Left ventricle myocardium inferior (tissue), 1 donor: Measurements from ENCODE around the gene RABGAP1. TPM values are rescaled to one million over a fixed set of nuclear protein-coding genes. Genes with fewer than 3 reads are reported as not detected.
A peak's percentile ranks its signal among the peaks of the same experiment; 100 is the strongest.

Source experiments
- DNase-seq: peaks from one replicate; pipeline ENCODE4 v3.0.0-alpha.2; 2020
- H3K27ac ChIP-seq: fragments of 200-600 bp; replicated peaks from 2 replicates; pipeline ENCODE4 v1.8.0; 2021
- H3K27me3 ChIP-seq: fragments of 200-600 bp; 2 replicates; pipeline ENCODE4 v1.8.0; 2021; ENCODE audit warnings: low read depth
- H3K36me3 ChIP-seq: fragments of 200-600 bp; 2 replicates; pipeline ENCODE4 v1.8.0; 2021
- H3K4me1 ChIP-seq: fragments of 200-600 bp; 2 replicates; pipeline ENCODE4 v1.8.0; 2021
- H3K4me3 ChIP-seq: fragments of 200-600 bp; 2 replicates; pipeline ENCODE4 v1.8.0; 2021; ENCODE audit warnings: mild to moderate bottlenecking, moderate library complexity
- H3K9me3 ChIP-seq: fragments of 200-600 bp; replicated peaks from 2 replicates; pipeline ENCODE4 v1.8.0; 2021
- CTCF ChIP-seq: fragments of 200-600 bp; IDR thresholded peaks from 2 replicates; pipeline ENCODE4 v1.8.0; 2021; ENCODE audit warnings: antibody characterized with exemption, mild to moderate bottlenecking, borderline replicate concordance
- intact Hi-C: fragments of 100-400 bp; cut with micrococcal nuclease; formaldehyde crosslinking; loops from one replicate; pipeline ENCODE4 v1.11.0; 2022
- total RNA-seq: library from RNA; stranded (reverse); fragmentation: NEBNext Ultra II Directional; extraction: Animal tissue kit (Norgen Biotek cat#: 25700); gene quantifications from one replicate; pipeline ENCODE4 v1.2.1, GENCODE V29; 2021
- donor health status: DM: no; HTN: yes; CAD: no; lungs with severe emphysema.

The RABGAP1 gene
- total RNA-seq, 1 donor from 2014 or later: 48.2 TPM

- Histone ChIP-seq H3K4me1 (peaks cover 27% of the 10 kb centered on the region), H3K4me3 (peak overlapping the region; percentile 25), H3K27ac (peak overlapping the region; percentile 56), H3K27me3 (no peaks in the 10 kb centered on the region), H3K36me3 (peaks cover 32% of the 10 kb centered on the region), H3K9me3 (no peaks in the 10 kb centered on the region)
- no peak for DNase-seq
- intact Hi-C loops: no loop called here
- no peak for TF ChIP-seq CTCF
These were observed 170.7 kb downstream of the RABGAP1 start for GRCh38 chr9:123111427-123112014.

GRCh38 chr9:123112015-123112975, 171.5 kb downstream of the RABGAP1 start:
- peaks cover 26% of the 10 kb centered on the region for H3K36me3 ChIP-seq
- H3K27ac ChIP-seq: peak overlapping the region; percentile 56
- H3K9me3 ChIP-seq: no peaks in the 10 kb centered on the region
- H3K4me3 ChIP-seq: peak overlapping the region; percentile 25
- peaks cover 30% of the 10 kb centered on the region for H3K4me1 ChIP-seq
- intact Hi-C loops: no loop called here
- peak; percentile 27 for DNase-seq
- TF ChIP-seq CTCF: no peak
- H3K27me3 ChIP-seq: no peaks in the 10 kb centered on the region

GRCh38 chr9:123113185-123113584, 172.4 kb downstream of the RABGAP1 start:
- Histone ChIP-seq H3K4me1 (peaks cover 39% of the 10 kb centered on the region), H3K27ac (no peak overlapping the region), H3K36me3 (peaks cover 18% of the 10 kb centered on the region), H3K9me3 (no peaks in the 10 kb centered on the region), H3K27me3 (no peaks in the 10 kb centered on the region), H3K4me3 (no peak overlapping the region)
- TF ChIP-seq CTCF: no peak
- no peak for DNase-seq
- intact Hi-C loops: no loop called here

- Histone ChIP-seq H3K4me1 (peaks cover 60% of the 10 kb centered on the region), H3K27ac (no peak overlapping the region), H3K36me3 (no peaks in the 10 kb centered on the region), H3K27me3 (no peaks in the 10 kb centered on the region), H3K4me3 (no peak overlapping the region), H3K9me3 (no peaks in the 10 kb centered on the region)
- no peak for TF ChIP-seq CTCF
- DNase-seq: no peak
- intact Hi-C loops: no loop called here
These were observed 174.5 kb downstream of the RABGAP1 start for GRCh38 chr9:123115146-123115913.

GRCh38 chr9:123116036-123116435, 175.2 kb downstream of the RABGAP1 start:
- Histone ChIP-seq H3K9me3 (no peaks in the 10 kb centered on the region), H3K4me1 (peaks cover 63% of the 10 kb centered on the region), H3K27ac (no peak overlapping the region), H3K4me3 (no peak overlapping the region), H3K36me3 (no peaks in the 10 kb centered on the region), H3K27me3 (no peaks in the 10 kb centered on the region)
- intact Hi-C loops: no loop called here
- no peak for TF ChIP-seq CTCF
- DNase-seq: no peak
